ENCODE measurements around the gene LILRA5. TPM values are rescaled to one million over a fixed set of nuclear protein-coding genes. Genes with fewer than 3 reads are reported as not detected.

Gene LILRA5
- total and polyA plus RNA-seq, 10 of the 15 experiments (the other 5 are each of a cell fraction or from before 2014, with no cell fraction given) = 0.05 to 1.2 (median 0.36) TPM; not detected in 4

DNA sequence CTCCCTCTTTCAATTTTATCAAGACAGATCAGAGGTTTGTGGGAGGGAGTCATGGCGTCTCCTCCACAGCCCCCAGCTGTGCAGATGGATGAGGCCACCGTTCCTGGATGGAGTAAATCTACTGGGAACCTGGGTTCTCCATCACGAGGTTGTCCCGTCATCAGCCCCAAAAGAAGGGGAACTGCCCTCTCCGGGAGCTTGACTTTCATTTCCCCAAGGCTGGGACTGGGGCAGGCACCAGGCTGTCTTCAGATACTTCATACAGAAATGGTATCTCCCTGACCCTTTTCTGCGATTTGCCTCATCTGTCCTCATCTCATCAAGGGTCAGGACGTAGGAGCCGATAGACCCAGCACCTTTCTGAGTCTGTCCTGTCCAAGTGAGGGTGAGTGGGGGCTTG is 41.9 kb downstream of the LILRA5 start:
- H3K36me3 ChIP-seq (ENCODE audit: control insufficient read depth in 2 of 2, insufficient read depth in 2 of 2, low read length in 1 of 2) = no peaks in the 10 kb centered on the region
- no peak for DNase-seq (ENCODE audit: low read depth, low spot score)
- H2AFZ ChIP-seq (ENCODE audit: control insufficient read depth, low read depth, low read length) = no peak overlapping the region
- ChIA-PET POLR2A (no interaction called here), SMC1A (ENCODE audit: uncharacterized antibody, unreplicated experiment) (interaction anchor here (0.8 kb wide), 1 partner anchor 39 kb away, joined by 3 read pairs; no protein-coding TSS in a partner anchor), RAD21 (ENCODE audit: unreplicated experiment) (no interaction called here), CTCF (interaction anchor here (7.1 kb wide), 1 partner anchor 119 kb away, joined by 60 read pairs; no protein-coding TSS in a partner anchor)
- no peaks in the 10 kb centered on the region; the same call in 2 of the 3 replicates for H3K9me3 ChIP-seq (replicated peaks; ENCODE audit: control insufficient read depth, insufficient read depth, low read length)
- intact Hi-C loops (cut with micrococcal nuclease; ENCODE audit: unreplicated experiment) (no loop called here), in situ Hi-C loops (cut with MboI) (no loop called here)
- no peak overlapping the region for H3K4me3 ChIP-seq
- no peak for ATAC-seq
- no peak overlapping the region for H3K27ac ChIP-seq (ENCODE audit: control insufficient read depth, insufficient read depth)
- no peak overlapping the region for H3K9ac ChIP-seq (ENCODE audit: control insufficient read depth, insufficient read depth, low read length)
- BruUV-seq (replicated peaks) = no TSS peak
- 21% methylated on average over 8 of the region's 8 CpGs for WGBS (ENCODE audit: insufficient coverage, insufficient replicate concordance, low lambda C conversion rate, missing lambda C conversion rate)
- no peak for FAIRE-seq
- no peaks in the 10 kb centered on the region for H4K20me1 ChIP-seq (ENCODE audit: control insufficient read depth, insufficient read depth)
- H3K4me2 ChIP-seq (ENCODE audit: control insufficient read depth, insufficient read depth) = no peak overlapping the region
- TF ChIP-seq POLR2AphosphoS2 (IDR thresholded peaks at IDR 0.05; ENCODE audit: low read depth, low read length) = no peak
- H3K4me1 ChIP-seq (ENCODE audit: control insufficient read depth, insufficient read depth, low read length) = no peaks in the 10 kb centered on the region
- no peaks in the 10 kb centered on the region for H3K79me2 ChIP-seq (ENCODE audit: control insufficient read depth, insufficient read depth, low read length)
- H3K27me3 ChIP-seq (replicated peaks in 1 of 2; ENCODE audit: control insufficient read depth in 2 of 2, insufficient read depth in 2 of 2, low read length in 1 of 2) = peaks cover 0 to 3% of the 10 kb centered on the region in 2 experiments; a peak in 1 of 4 replicates

DNA sequence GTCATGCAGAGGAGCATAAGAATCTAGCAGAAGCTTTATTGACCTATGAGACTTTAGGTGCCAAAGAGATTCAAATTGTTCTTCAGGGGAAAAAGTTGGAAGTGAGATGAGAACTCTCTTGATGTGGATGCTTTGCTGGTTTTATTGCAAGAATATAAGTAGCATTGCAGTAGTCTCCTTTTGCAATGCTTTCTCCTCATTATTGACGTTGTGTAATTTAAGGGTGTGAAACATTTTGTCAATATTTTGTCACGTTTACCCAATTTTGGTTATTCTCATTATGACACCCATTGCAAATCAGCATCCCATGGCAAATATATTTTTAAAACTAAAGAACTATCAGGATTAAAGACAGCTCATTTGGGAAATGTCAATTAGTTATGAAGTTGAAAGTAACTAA is 44.0 kb downstream of the LILRA5 start:
- FAIRE-seq (no peak), DNase-seq (ENCODE audit: low read depth, low spot score) (no peak), ATAC-seq (no peak)
- Histone ChIP-seq H2AFZ (ENCODE audit: control insufficient read depth, low read depth, low read length) (no peak overlapping the region), H3K9me3 (replicated peaks; ENCODE audit: control insufficient read depth, insufficient read depth, low read length) (no peaks in the 10 kb centered on the region; the same call in 2 of the 3 replicates), H3K4me3 (no peak overlapping the region), H3K4me1 (ENCODE audit: control insufficient read depth, insufficient read depth, low read length) (no peaks in the 10 kb centered on the region), H3K9ac (ENCODE audit: control insufficient read depth, insufficient read depth, low read length) (no peak overlapping the region), H3K4me2 (ENCODE audit: control insufficient read depth, insufficient read depth) (no peak overlapping the region), H3K36me3 (ENCODE audit: control insufficient read depth in 2 of 2, insufficient read depth in 2 of 2, low read length in 1 of 2) (no peaks in the 10 kb centered on the region), H3K79me2 (ENCODE audit: control insufficient read depth, insufficient read depth, low read length) (no peaks in the 10 kb centered on the region), H3K27ac (ENCODE audit: control insufficient read depth, insufficient read depth) (no peak overlapping the region), H3K27me3 (replicated peaks in 1 of 2; ENCODE audit: control insufficient read depth in 2 of 2, insufficient read depth in 2 of 2, low read length in 1 of 2) (peaks cover 0 to 3% of the 10 kb centered on the region in 2 experiments; a peak in 1 of 4 replicates), H4K20me1 (ENCODE audit: control insufficient read depth, insufficient read depth) (no peaks in the 10 kb centered on the region)
- ChIA-PET POLR2A (no interaction called here), SMC1A (ENCODE audit: uncharacterized antibody, unreplicated experiment) (interaction anchor here (3.7 kb wide), 1 partner anchor 120 kb away, joined by 12 read pairs; no protein-coding TSS in a partner anchor), RAD21 (ENCODE audit: unreplicated experiment) (interaction anchor here (4.4 kb wide), 1 partner anchor 122 kb away, joined by 22 read pairs; no protein-coding TSS in a partner anchor), CTCF (interaction anchor here (7.1 kb wide), 1 partner anchor 121 kb away, joined by 60 read pairs; no protein-coding TSS in a partner anchor)
- in situ Hi-C loops (cut with MboI) (no loop called here), intact Hi-C loops (cut with micrococcal nuclease; ENCODE audit: unreplicated experiment) (no loop called here)
- no TSS peak for BruUV-seq (replicated peaks)
- 0% methylated on average over 2 of the region's 2 CpGs for WGBS (ENCODE audit: insufficient coverage, insufficient replicate concordance, low lambda C conversion rate, missing lambda C conversion rate)
- no peak for TF ChIP-seq ZNF274 (IDR thresholded peaks at IDR 0.05; ENCODE audit: insufficient read depth, insufficient read length)
- TF ChIP-seq SIN3A (IDR thresholded peaks at IDR 0.05; ENCODE audit: low read depth, low read length) = no peak
- TF ChIP-seq RB1 (IDR thresholded peaks at IDR 0.05; ENCODE audit: borderline replicate concordance) = no peak
- TF ChIP-seq ZSCAN29 (IDR thresholded peaks at IDR 0.05) = no peak
